NCI-H2171 (cell line): ENCODE measurements around the gene ENOX1.
A peak's percentile ranks its signal among the peaks of the same experiment; 100 is the strongest.

Source experiments
- DNase-seq: peaks from one replicate; lab custom pipeline; 2025; lab: John Stamatoyannopoulos, UW

ENOX1 gene

DNA sequence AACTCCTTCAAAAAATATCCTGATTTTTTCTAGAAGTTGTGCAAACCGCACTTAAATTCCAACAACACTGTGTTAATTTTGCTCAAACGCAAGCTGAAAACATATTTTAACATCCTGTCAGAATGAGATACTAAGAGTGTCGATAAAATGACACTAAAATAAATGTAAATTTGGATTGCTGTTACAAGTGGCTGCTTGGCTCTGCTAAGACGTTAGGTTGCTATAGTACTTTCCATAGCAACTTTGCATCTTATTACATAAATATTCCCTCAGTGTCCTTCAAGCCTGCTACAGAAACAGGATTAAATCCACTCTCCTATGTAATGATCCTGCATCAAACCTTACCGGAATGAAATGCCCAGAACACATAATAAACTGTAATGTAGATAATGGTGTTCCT lies 471.2 kb downstream of the ENOX1 start:
- DNase-seq = no peak

GRCh38 chr13:43309311-43309710 lies 477.5 kb downstream of the ENOX1 start:
- no peak for DNase-seq

DNA sequence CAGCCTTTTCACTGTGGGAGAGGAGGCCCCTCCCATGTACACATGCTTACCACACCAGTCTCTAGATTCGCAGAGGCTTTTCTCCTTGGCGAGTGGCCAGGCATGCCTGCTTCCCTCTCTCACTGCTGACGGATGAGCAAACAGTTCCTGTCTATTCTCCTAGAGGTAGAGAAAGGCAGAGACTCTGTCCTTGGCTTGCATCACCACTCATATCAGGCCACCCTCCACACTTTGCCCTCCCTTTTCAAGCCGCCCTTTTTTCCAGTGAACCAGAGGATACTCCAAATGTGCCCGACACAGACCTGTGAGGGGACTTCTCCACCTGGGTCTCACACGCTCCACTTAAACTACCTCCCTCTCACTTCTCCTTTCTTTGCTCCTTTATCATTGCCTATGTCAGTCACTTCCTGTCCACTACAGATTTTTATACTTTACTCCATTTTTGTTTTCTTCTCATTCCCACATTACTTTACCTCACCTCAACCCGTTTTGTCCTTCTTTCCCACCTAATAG lies 478.8 kb downstream of the ENOX1 start:
- DNase-seq = peak; percentile 35

DNA sequence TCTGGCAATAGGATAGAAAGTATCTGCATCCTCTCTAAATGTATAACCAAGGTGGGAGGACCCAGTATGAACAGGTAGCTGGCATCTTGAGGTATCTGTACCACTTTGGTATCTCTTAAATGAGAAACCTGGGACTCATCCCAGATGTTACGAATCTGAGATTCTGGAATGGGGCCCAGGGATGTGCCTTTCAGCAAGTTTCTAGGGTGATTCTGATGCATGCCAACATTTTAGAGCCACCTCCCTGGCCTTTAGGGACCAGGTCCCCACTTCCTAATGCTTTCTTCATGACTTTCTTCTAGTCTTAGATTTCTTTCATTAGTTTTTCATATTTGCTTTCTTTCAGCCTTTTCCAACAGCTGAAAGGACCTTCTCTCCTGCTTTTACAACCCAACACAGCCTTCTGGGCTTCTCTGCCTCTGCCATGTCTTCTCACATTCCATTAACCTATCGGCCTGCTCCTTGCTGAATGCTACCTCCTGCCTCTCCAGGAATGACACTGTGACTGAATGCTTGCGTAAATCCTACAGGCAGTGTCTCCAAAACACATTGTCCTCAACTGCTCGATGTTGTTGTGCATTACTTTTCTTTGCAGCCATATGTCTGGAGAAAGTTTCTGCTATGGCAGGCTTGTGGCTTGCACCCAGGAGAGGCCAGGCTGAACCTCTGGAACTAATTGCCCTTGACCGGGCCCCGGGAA lies 479.4 kb downstream of the ENOX1 start:
- no peak for DNase-seq

GRCh38 chr13:43306372-43306771 lies 480.4 kb downstream of the ENOX1 start:
- DNase-seq = no peak

- DNase-seq = no peak
Measured at GRCh38 chr13:43305416-43305815, 481.4 kb downstream of the ENOX1 start.

DNA sequence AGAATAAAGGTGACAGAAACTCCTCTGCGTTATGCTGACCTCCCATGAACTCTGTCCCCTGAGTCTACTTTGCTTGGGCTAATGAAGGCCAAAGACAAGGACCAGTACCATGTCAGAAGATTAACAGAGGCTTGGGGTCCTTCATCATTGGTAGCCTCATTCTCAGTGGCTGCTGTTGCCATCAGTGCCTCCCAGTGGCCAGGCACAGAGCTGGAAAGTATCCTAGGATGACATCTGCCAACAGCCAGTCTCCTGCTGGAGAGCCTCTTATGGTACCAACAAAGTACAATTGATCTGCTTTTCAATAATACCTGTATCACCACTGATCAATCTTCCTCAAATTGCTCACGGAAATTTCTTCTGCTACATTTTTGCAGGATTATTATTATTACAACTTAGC lies 481.8 kb downstream of the ENOX1 start:
- DNase-seq = no peak

- DNase-seq = no peak
Measured at GRCh38 chr13:43304449-43304848, 482.3 kb downstream of the ENOX1 start.

DNA sequence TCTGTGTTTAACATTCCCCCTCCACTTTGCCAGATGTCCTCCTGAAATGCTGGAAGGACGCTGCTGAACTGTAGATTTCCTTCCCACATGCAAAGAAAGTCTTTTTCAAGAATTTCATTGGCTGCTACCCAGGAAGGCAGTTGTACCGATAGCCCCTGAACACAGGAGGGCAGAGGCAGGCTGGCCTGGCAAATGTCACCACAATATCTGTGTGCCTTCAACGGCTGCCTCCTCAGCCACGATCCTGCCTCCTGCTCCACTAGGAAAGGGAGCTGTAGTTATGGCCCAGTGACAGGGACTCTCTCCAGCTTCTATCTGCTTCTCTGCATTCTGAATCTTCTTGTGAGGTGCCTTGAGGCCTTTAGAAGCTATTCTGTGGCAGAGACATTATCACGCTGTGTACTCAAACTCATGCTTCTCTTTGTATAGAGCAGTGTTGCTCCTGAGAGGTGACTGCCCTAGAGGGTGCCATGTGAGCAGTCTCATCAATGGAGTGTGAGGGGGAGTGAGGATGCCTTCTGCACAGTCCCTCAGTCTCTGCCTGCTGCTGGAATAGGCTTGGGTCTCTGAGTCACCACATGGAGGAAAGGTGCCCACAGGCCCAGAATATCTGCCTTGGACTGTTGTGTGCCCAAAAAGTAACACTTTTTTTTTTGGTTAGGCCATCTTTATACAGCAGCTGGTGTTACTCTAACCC lies 483.6 kb downstream of the ENOX1 start:
- peak; percentile 16 for DNase-seq

DNA sequence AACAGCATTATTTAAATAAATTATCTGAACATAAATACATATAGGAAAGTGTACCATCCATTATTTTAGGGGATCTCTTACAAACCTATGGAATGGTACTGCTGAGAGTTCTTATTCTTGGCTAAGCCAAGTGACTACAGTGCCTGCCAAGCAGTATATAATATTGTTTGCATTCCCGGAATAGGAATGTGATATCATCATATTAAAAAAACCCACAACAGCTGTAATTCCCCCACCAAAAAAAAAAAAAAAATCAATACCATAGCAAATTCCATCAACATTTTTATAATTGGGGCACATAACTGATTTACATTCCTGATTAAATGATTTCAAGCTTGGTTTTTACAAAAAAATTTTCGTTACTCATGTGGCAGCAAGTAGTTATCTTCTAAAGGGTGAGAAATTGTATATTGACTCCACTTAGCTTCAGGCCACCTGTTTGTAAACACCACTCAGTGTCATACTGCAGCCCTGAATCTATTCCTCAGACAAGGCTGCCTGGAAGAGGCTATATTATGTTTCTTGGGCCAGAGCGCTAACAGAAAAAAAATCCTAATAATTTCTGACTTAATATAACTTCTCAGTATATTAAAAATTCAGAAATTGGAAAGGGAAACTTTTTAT lies 485.3 kb downstream of the ENOX1 start:
- DNase-seq = no peak

DNA sequence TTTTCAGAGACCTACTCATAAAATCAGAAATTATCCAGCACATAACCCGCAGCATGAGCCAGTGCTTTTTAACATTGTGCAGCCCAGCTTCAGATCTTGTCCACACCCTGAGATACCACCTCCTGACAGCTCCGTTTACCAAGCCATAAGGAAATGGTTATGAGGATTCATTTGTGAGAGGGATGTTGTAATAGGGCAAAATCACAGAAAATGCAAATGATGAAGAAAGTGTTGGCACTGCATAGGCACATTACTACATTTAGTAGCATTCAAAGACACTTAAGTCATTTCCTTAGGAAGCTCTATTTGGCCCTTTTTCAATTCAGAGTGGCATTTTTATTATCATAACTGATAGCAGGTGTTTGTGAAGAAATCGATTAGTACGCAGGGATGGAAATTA lies 485.9 kb downstream of the ENOX1 start:
- no peak for DNase-seq

DNA sequence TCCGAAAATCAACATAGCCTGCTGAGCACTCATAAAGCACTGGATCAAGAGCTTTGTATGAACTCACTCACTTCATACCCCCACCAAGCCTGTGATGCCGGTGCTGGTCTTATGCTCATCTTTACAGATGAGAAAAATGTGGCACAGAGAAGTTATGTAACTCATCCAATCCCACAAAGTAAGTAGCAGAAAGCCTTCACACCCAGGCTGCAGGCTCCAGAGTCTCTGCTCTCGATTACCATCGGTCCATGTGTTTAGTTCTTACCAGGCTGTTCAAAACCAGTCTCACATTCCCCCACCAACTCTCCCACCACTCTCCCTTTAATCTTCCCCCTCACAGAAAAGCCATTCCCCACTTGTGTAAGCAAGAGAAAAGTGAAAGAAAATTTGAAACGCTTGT lies 487.4 kb downstream of the ENOX1 start:
- no peak for DNase-seq

DNA sequence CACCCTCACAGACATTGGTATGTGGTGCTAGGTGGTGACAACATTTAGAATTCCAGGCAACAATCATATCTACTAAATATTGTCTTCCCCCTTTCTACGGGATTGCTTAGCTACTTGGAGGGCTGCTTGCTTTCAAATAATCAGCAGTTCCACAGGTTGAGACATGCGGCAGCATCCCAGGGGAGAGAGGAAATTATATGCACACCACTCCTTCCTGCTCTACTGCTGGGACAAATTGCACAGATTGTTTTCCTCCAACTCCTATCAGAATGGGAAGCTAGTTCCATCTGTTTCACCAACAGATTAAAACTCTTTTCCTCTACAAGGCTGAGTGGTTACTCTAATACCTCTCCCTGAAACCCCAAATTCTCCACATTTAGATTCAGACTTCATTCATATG lies 488.0 kb downstream of the ENOX1 start:
- peak; percentile 69 for DNase-seq

GRCh38 chr13:43297967-43298678 lies 488.6 kb downstream of the ENOX1 start:
- no peak for DNase-seq

- no peak for DNase-seq
Measured at GRCh38 chr13:43295825-43296564, 490.8 kb downstream of the ENOX1 start.

- DNase-seq = no peak
Measured at GRCh38 chr13:43295321-43295720, 491.5 kb downstream of the ENOX1 start.

- DNase-seq = no peak
Measured at GRCh38 chr13:43294412-43294811, 492.4 kb downstream of the ENOX1 start.

- DNase-seq = no peak
Measured at GRCh38 chr13:43293986-43294385, 492.8 kb downstream of the ENOX1 start.

GRCh38 chr13:43293561-43293960 lies 493.2 kb downstream of the ENOX1 start:
- DNase-seq = no peak

- DNase-seq = no peak
Measured at GRCh38 chr13:43293008-43293407, 493.8 kb downstream of the ENOX1 start.

DNA sequence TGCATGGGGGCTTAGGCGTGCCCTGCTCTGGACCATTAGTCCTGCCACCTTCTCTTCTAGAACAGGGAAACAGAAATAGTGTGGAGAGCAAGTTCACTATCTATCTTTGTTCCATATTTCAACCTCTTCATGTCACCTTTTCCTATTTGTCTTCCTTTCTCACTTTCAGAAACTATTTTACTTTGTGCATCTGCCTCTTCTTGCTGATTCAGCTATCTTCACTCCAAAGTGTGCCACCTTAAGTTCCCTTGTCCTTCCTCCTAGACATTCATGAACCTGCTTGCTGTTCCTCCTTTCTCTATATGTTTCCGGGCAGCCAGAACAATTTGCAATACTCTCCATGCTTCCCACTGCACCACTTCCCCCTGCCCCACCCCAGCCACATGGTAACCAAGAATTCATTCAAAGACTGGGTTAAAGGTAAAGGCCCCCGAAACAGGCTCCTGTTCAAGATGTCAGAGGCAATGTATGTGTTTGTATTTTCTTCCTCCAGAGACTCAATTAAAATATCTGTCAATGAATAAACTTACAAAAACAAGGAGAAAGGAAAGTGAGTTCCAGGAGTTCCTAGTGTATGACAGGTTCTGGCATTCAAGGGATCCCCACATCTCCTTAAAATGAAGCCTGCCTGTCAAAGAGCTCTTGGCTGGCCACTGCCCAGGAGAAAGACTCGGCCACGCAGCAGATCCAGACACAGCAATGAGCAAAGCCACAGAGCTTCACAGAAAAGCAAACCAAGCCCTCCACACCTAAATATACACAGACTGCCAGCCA lies 495.3 kb downstream of the ENOX1 start:
- no peak for DNase-seq
